SK-N-SH treated with all-trans-retinoic acid at 6 μM for 48 hours (cell line): ENCODE measurements around the gene CAMK2B.

Experiments used
- ATAC-seq: fragments of 200-7000 bp; cut with Tn5 transposase; 3 replicates; pipeline ENCODE4 v1.9.1; 2020; ENCODE audit warnings: mild to moderate bottlenecking, moderate library complexity
- ARNTL ChIP-seq: fragments of 450-650 bp; formaldehyde crosslinking; IDR thresholded peaks from 2 replicates; pipeline ENCODE4 v1.5.0; 2020; ENCODE audit warnings: low read depth, mild to moderate bottlenecking, moderate library complexity, borderline replicate concordance
- BACH2 ChIP-seq: fragments of 250-450 bp; sonication (Bioruptor Pico); IDR thresholded peaks from 2 replicates; pipeline ENCODE4 v1.9.0; 2021; ENCODE audit warnings: mild to moderate bottlenecking, borderline replicate concordance
- CREB5 ChIP-seq: fragments of 250-450 bp; sonication (Bioruptor Pico); IDR thresholded peaks from 2 replicates; pipeline ENCODE4 v1.5.1; 2020; ENCODE audit warnings: low read depth, mild to moderate bottlenecking, moderate library complexity
- CSDC2 ChIP-seq: fragments of 250-450 bp; sonication (Bioruptor Pico); IDR thresholded peaks from 2 replicates; pipeline ENCODE4 v1.5.0; 2020; ENCODE audit warnings: mild to moderate bottlenecking, moderate library complexity
- CSRNP3 ChIP-seq: fragments of 250-450 bp; sonication (Bioruptor Pico); IDR thresholded peaks from 2 replicates; pipeline ENCODE4 v1.5.1; 2021; ENCODE audit warnings: mild to moderate bottlenecking, moderate library complexity
- ESRRG ChIP-seq: fragments of 250-450 bp; sonication (Bioruptor Pico); IDR thresholded peaks from 2 replicates; pipeline ENCODE4 v1.6.1; 2021; ENCODE audit warnings: mild to moderate bottlenecking
- GLIS3 ChIP-seq: fragments of 250-450 bp; sonication (Bioruptor Pico); IDR thresholded peaks from 2 replicates; pipeline ENCODE4 v1.5.0; 2020; ENCODE audit warnings: mild to moderate bottlenecking, moderate library complexity
- ISL1 ChIP-seq: fragments of 250-450 bp; sonication (Bioruptor Pico); IDR thresholded peaks from 2 replicates; pipeline ENCODE4 v2.1.2; 2022; ENCODE audit warnings: mild to moderate bottlenecking, moderate library complexity
- OSR1 ChIP-seq: fragments of 250-450 bp; sonication (Bioruptor Pico); IDR thresholded peaks from 2 replicates; pipeline ENCODE4 v1.8.0; 2022; ENCODE audit warnings: moderate library complexity, mild to moderate bottlenecking, inconsistent platforms
- PATZ1 ChIP-seq: fragments of 250-450 bp; sonication (Bioruptor Pico); IDR thresholded peaks from 2 replicates; pipeline ENCODE4 v1.8.0; 2020; ENCODE audit warnings: mild to moderate bottlenecking, moderate library complexity, borderline replicate concordance
- POU6F1 ChIP-seq: fragments of 250-450 bp; sonication (Bioruptor Pico); IDR thresholded peaks from 2 replicates; pipeline ENCODE4 v1.8.0; 2021; ENCODE audit warnings: low read depth, mild to moderate bottlenecking, moderate library complexity, borderline replicate concordance
- PPARA ChIP-seq: fragments of 250-450 bp; sonication (Bioruptor Pico); IDR thresholded peaks from 2 replicates; pipeline ENCODE4 v1.5.0; 2020; ENCODE audit warnings: mild to moderate bottlenecking, borderline replicate concordance
- RARB ChIP-seq: fragments of 250-450 bp; sonication (Bioruptor Pico); IDR thresholded peaks from 2 replicates; pipeline ENCODE4 v1.8.0; 2021; ENCODE audit warnings: mild to moderate bottlenecking, moderate library complexity
- SNAI2 ChIP-seq: fragments of 250-450 bp; sonication (Bioruptor Pico); IDR thresholded peaks from 2 replicates; pipeline ENCODE4 v1.5.0; 2020; ENCODE audit warnings: mild to moderate bottlenecking, moderate library complexity
- TCF4 ChIP-seq: fragments of 250-450 bp; sonication (Bioruptor Pico); IDR thresholded peaks from 2 replicates; pipeline ENCODE4 v1.8.0; 2021; ENCODE audit warnings: mild to moderate bottlenecking, moderate library complexity, borderline replicate concordance
- TOX ChIP-seq: fragments of 250-450 bp; sonication (Bioruptor Pico); IDR thresholded peaks from 2 replicates; pipeline ENCODE4 v1.8.0; 2021; ENCODE audit warnings: mild to moderate bottlenecking, moderate library complexity, borderline replicate concordance
- ZC3H10 ChIP-seq: fragments of 250-450 bp; sonication (Bioruptor Pico); IDR thresholded peaks from 2 replicates; pipeline ENCODE4 v1.5.1; 2021; ENCODE audit warnings: mild to moderate bottlenecking, moderate library complexity
- ZFP3 ChIP-seq: fragments of 250-450 bp; sonication (Bioruptor Pico); IDR thresholded peaks from 2 replicates; pipeline ENCODE4 v1.5.0; 2020; ENCODE audit warnings: mild to moderate bottlenecking, moderate library complexity
- ZFP30 ChIP-seq: fragments of 450-650 bp; formaldehyde crosslinking; IDR thresholded peaks from 2 replicates; pipeline ENCODE4 v1.5.0; 2022; ENCODE audit warnings: mild to moderate bottlenecking, moderate library complexity
- ZNF565 ChIP-seq: fragments of 450-650 bp; formaldehyde crosslinking; conservative IDR thresholded peaks from 2 replicates; pipeline ENCODE4 v1.5.0; 2020; ENCODE audit warnings: low read depth, mild to moderate bottlenecking, moderate library complexity
- ZNF70 ChIP-seq: fragments of 450-650 bp; formaldehyde crosslinking; IDR thresholded peaks from 2 replicates; pipeline ENCODE4 v1.5.0; 2020; ENCODE audit warnings: mild to moderate bottlenecking, moderate library complexity
- ZNF8 ChIP-seq: fragments of 450-650 bp; formaldehyde crosslinking; IDR thresholded peaks from 2 replicates; pipeline ENCODE4 v1.5.0; 2020; ENCODE audit warnings: mild to moderate bottlenecking, moderate library complexity

Gene CAMK2B

GRCh38 chr7:44224974-44225565 is 100.3 kb downstream of the CAMK2B start:
- TF ChIP-seq CREB5 (CRISPR knock-in tag), result no peak
- no peak for TF ChIP-seq ISL1 (CRISPR knock-in tag)
- TF ChIP-seq CSDC2 (CRISPR knock-in tag), result no peak
- TF ChIP-seq POU6F1, result no peak
- TF ChIP-seq PATZ1 (CRISPR knock-in tag), result no peak
- no peak for TF ChIP-seq BACH2 (CRISPR knock-in tag)
- TF ChIP-seq ESRRG, result no peak
- TF ChIP-seq ZFP30 (CRISPR knock-in tag), result no peak
- TF ChIP-seq GLIS3 (CRISPR knock-in tag), result no peak
- no peak for TF ChIP-seq ZFP3 (CRISPR knock-in tag)
- TF ChIP-seq ZNF565 (CRISPR knock-in tag), result no peak
- TF ChIP-seq ZC3H10 (CRISPR knock-in tag), result no peak
- TF ChIP-seq TCF4 (CRISPR knock-in tag), result no peak
- TF ChIP-seq ZNF8 (CRISPR knock-in tag), result no peak
- TF ChIP-seq ARNTL (CRISPR knock-in tag), result no peak
- TF ChIP-seq RARB (CRISPR knock-in tag), result no peak
- TF ChIP-seq OSR1 (CRISPR knock-in tag), result no peak
- no peak for TF ChIP-seq CSRNP3 (CRISPR knock-in tag)
- no peak for ATAC-seq

- TF ChIP-seq PPARA (CRISPR knock-in tag) (no peak), ARNTL (CRISPR knock-in tag) (no peak), ZC3H10 (CRISPR knock-in tag) (no peak), RARB (CRISPR knock-in tag) (no peak), CREB5 (CRISPR knock-in tag) (no peak), ZFP30 (CRISPR knock-in tag) (no peak), PATZ1 (CRISPR knock-in tag) (no peak), GLIS3 (CRISPR knock-in tag) (no peak), TOX (CRISPR knock-in tag) (no peak), OSR1 (CRISPR knock-in tag) (no peak), ESRRG (no peak), BACH2 (CRISPR knock-in tag) (no peak), ISL1 (CRISPR knock-in tag) (no peak), TCF4 (CRISPR knock-in tag) (no peak), CSDC2 (CRISPR knock-in tag) (no peak), ZNF70 (CRISPR knock-in tag) (no peak), CSRNP3 (CRISPR knock-in tag) (no peak), SNAI2 (no peak)
- TF ChIP-seq, all 23 proteins: peak for 0
- no peak for ATAC-seq
These were observed 101.1 kb downstream of the CAMK2B start for GRCh38 chr7:44224080-44224973.
